Stimulated activated CD8-positive, alpha-beta memory T cell treated with anti-CD3 and anti-CD28 coated beads, Interleukin-7, amount 100 ng/mL, for 48 hours (primary cell): ENCODE data around the gene RIPOR3.
"Not testable (repeated sequence)": the region's sequence is repeated elsewhere in the genome, so short reads cannot be mapped to it uniquely, and the experiment has no call there.

Experiments used
- DNase-seq, 2 donors: peaks; one replicate each; pipeline ENCODE4 v3.0.0-alpha.2; 2020; ENCODE audit warnings: low read depth in 1 of 2; ENCODE audit errors: extremely low read depth in 1 of 2

Gene RIPOR3

GRCh38 chr20:50724851-50725723 lies 33.7 kb upstream of the RIPOR3 start:
- DNase-seq, result peak; percentile 45 to 75

GRCh38 chr20:50724112-50724725 lies 32.9 kb upstream of the RIPOR3 start:
- no peak for DNase-seq

GRCh38 chr20:50723672-50724071 lies 32.3 kb upstream of the RIPOR3 start:
- no peak for DNase-seq

- no peak for DNase-seq
Observed at GRCh38 chr20:50722424-50723155, 31.2 kb upstream of the RIPOR3 start.

GRCh38 chr20:50721881-50722281 lies 30.5 kb upstream of the RIPOR3 start:
- DNase-seq, result no peak

GRCh38 chr20:50720582-50720981 lies 29.2 kb upstream of the RIPOR3 start:
- no peak for DNase-seq

GRCh38 chr20:50720026-50720425 lies 28.7 kb upstream of the RIPOR3 start:
- DNase-seq, result no peak

- no peak for DNase-seq
Observed at GRCh38 chr20:50719328-50719727, 28.0 kb upstream of the RIPOR3 start.

GRCh38 chr20:50717974-50718761 lies 26.8 kb upstream of the RIPOR3 start:
- DNase-seq, result no peak

GRCh38 chr20:50717312-50717711 lies 26.0 kb upstream of the RIPOR3 start:
- no peak for DNase-seq

GRCh38 chr20:50716518-50716917 lies 25.2 kb upstream of the RIPOR3 start:
- DNase-seq, result no peak

GRCh38 chr20:50715694-50716093 lies 24.4 kb upstream of the RIPOR3 start:
- DNase-seq, result no peak

- not testable (repeated sequence) for DNase-seq
Observed at GRCh38 chr20:50714426-50714825, 23.1 kb upstream of the RIPOR3 start.

GRCh38 chr20:50713657-50714101 lies 22.3 kb upstream of the RIPOR3 start:
- no peak for DNase-seq

- no peak for DNase-seq
Observed at GRCh38 chr20:50712771-50713656, 21.7 kb upstream of the RIPOR3 start.

- DNase-seq, result no peak
Observed at GRCh38 chr20:50711113-50711825, 19.9 kb upstream of the RIPOR3 start.

- no peak for DNase-seq
Observed at GRCh38 chr20:50710492-50711063, 19.2 kb upstream of the RIPOR3 start.

- DNase-seq, result no peak
Observed at GRCh38 chr20:50709636-50709973, 18.3 kb upstream of the RIPOR3 start.
